Spleen (tissue), 11 donors: ENCODE results near the gene TXNL1. TPM values are rescaled to one million over a fixed set of nuclear protein-coding genes. Genes with fewer than 3 reads are reported as not detected.

ENCODE experiments used
- DNase-seq: peaks from one replicate; pipeline ENCODE4 v3.0.0-alpha.2; 2020
- H3K27ac ChIP-seq, 8 donors: fragments of 200-600 bp; sonication (generic) in 7 of 8; 1 replicate in 4 of 8; 2 replicates in 4 of 8; pipeline versions ENCODE4 v1.5.0 to v1.8.0; 2016 to 2021; ENCODE audit warnings: inconsistent platforms in 4 of 8, mild to moderate bottlenecking in 4 of 8, moderate library complexity in 1 of 8
- H3K27me3 ChIP-seq, 7 donors: fragments of 200-600 bp; sonication (generic) in 6 of 7; replicated peaks in 1 of 7; 1 replicate in 4 of 7; 2 replicates in 3 of 7; pipeline versions ENCODE4 v1.5.0 to v1.8.0; 2016 to 2021; ENCODE audit warnings: inconsistent platforms in 3 of 7, mild to moderate bottlenecking in 1 of 7
- H3K36me3 ChIP-seq, 6 donors: fragments of 200-600 bp; sonication (generic) in 5 of 6; 1 replicate in 4 of 6; 2 replicates in 2 of 6; pipeline versions ENCODE4 v1.5.0 to v1.8.0; 2016 to 2021; ENCODE audit warnings: inconsistent platforms in 2 of 6
- H3K4me1 ChIP-seq, 6 donors: fragments of 200-600 bp; sonication (generic) in 5 of 6; 1 replicate in 3 of 6; 2 replicates in 3 of 6; pipeline versions ENCODE4 v1.5.0 to v1.8.0; 2016 to 2021; ENCODE audit warnings: inconsistent platforms in 3 of 6
- H3K4me3 ChIP-seq, 8 donors: fragments of 200-600 bp; sonication (generic) in 7 of 8; 1 replicate in 4 of 8; 2 replicates in 4 of 8; pipeline versions ENCODE4 v1.5.0 to v1.8.0; 2016 to 2021; ENCODE audit warnings: inconsistent platforms in 4 of 8, mild to moderate bottlenecking in 4 of 8, moderate library complexity in 2 of 8
- H3K9me3 ChIP-seq, 8 donors: fragments of 200-600 bp; sonication (generic) in 7 of 8; 1 replicate in 4 of 8; 2 replicates in 4 of 8; pipeline versions ENCODE4 v1.5.0 to v1.8.0; 2016 to 2021; ENCODE audit warnings: inconsistent platforms in 4 of 8
- POLR2AphosphoS5 ChIP-seq, 3 donors: sonication (generic); formaldehyde crosslinking; IDR thresholded peaks; one replicate each; pipeline ENCODE4 v1.5.1; 2017; ENCODE audit warnings: antibody characterized with exemption in 3 of 3
- WGBS, 5 donors: extraction: QIAGEN DNeasy Blood & Tissue Kit in 3 of 5; methylation state at CpG; one replicate each; pipeline versions ENCODE4 v1.1.5 to v1.1.7; 2013 to 2018; 5-methylcytosine and 5-hydroxymethylcytosine counted together
- intact Hi-C: fragments of 100-400 bp; cut with DNase I; formaldehyde crosslinking; loops from one replicate; pipeline ENCODE4 v1.15.0; 2023; ENCODE audit warnings: low total_unique reads
- polyA plus RNA-seq, 3 donors: library from polyadenylated mRNA; stranded (reverse); fragments of 200-250 nt; gene quantifications; one replicate each; pipeline ENCODE4 v1.2.1, GENCODE V29; 2013
- total RNA-seq, 7 donors: library from RNA; depleted of rRNA in 3 of 7; stranded (reverse); fragments of >200 nt in 3 of 7; fragmentation: NEBNext Ultra II Directional in 4 of 7; extraction: Animal tissue kit (Norgen Biotek cat#: 25700) in 4 of 7; gene quantifications; one replicate each; pipeline versions ENCODE4 v1.1.0 to v1.2.1, GENCODE V29; 2016 to 2021
- donor health status: healthy with polysubstance abuse.
- donor health status: DM: no; HTN: no; CAD: no; lungs with moderate emphysema.
- donor health status: DM: no; HTN: no; CAD: no.
- donor health status: Bipolar disorder and iron deficiency.
- donor health status: healthy.
- donor health status: DM: no; HTN: no; CAD: no.
- donor health status: DM: yes; HTN: yes; CAD: no.

The TXNL1 gene
- total and polyA plus RNA-seq, 10 donors: 35.5 to 61.0 (median 47.2) TPM

DNA sequence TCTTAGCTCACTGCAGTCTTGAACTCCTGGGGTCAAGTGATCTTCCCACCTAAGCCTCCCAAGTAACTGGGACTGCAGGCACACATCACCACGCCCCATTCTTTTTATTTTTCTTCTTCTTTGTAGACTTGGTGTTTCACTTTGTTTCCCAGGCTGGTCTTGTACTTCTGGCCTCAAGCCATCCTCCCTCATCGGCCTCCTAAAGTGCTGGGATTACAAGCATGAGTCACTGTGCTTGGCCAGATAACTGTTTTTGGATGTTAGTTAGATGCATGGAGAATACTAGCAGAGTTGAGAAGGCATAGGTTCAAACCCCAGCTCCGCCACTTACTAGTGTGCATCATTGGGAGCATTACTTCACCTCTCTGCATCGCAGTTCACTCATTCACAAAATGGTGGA, 88.3 kb downstream of the TXNL1 start:
- TF ChIP-seq POLR2AphosphoS5 (IDR thresholded peaks at IDR 0.05): no peak
- Histone ChIP-seq H3K4me3 (no peak overlapping the region), H3K9me3 (peaks cover 0 to 3% (median 0%) of the 10 kb centered on the region in 8 donors), H3K27me3 (no peaks in the 10 kb centered on the region), H3K36me3 (no peaks in the 10 kb centered on the region), H3K4me1 (no peaks in the 10 kb centered on the region), H3K27ac (no peak overlapping the region)
- 89 to 97% (median 91%) methylated on average over 4 of the region's 4 CpGs for WGBS, 5 donors
- intact Hi-C loops: no loop called here
- no peak for DNase-seq

Other genes starting within 250 kb of the TXNL1 start
- gene WDR7, start 12.8 kb upstream of the TXNL1 start, total RNA-seq: 10 to 100 TPM; 33.4 to 55.9 (median 50.5) TPM
- 1 to 10 TPM; 2.8 to 6.2 (median 3.4) TPM for gene WDR7, start 12.8 kb upstream of the TXNL1 start, polyA plus RNA-seq